Measurements from ENCODE around the gene MYO9B. TPM values are rescaled to one million over a fixed set of nuclear protein-coding genes. Genes with fewer than 3 reads are reported as not detected.

MYO9B gene
- total RNA-seq, 1 experiment from 2014 or later = 58.6 TPM

GRCh38 chr19:17158584-17158983, 83.0 kb downstream of the MYO9B start:
- Histone ChIP-seq H3K9ac (ENCODE audit: extremely low read depth, insufficient read length, low read length) (no peak overlapping the region), H4K20me1 (ENCODE audit: control insufficient read depth, insufficient read depth, insufficient read length) (no peaks in the 10 kb centered on the region), H3K14ac (ENCODE audit: insufficient read depth, low read length) (no peak overlapping the region; the same call in 1 of the 2 replicates), H2BK15ac (ENCODE audit: low read depth, low read length) (no peak overlapping the region), H2AFZ (ENCODE audit: low read length) (no peak overlapping the region), H2BK5ac (ENCODE audit: insufficient read length, low read length) (no peak overlapping the region), H2BK12ac (ENCODE audit: insufficient read length, low read depth, low read length) (no peak overlapping the region), H2AK5ac (ENCODE audit: insufficient read length, low read length) (no peak overlapping the region), H3K79me1 (ENCODE audit: insufficient read depth, low read depth, low read length, poor library complexity, severe bottlenecking) (no peaks in the 10 kb centered on the region), H3T11ph (ENCODE audit: low read length) (no peak overlapping the region), H2BK120ac (ENCODE audit: low read depth, low read length, poor library complexity, severe bottlenecking) (peak overlapping the region; percentile 38), H2BK20ac (ENCODE audit: low read depth, low read length, poor library complexity, severe bottlenecking) (no peak overlapping the region), H3K9me3 (ENCODE audit: control insufficient read depth, low read depth, low read length) (no peaks in the 10 kb centered on the region), H4K5ac (ENCODE audit: insufficient read length, low read depth, low read length) (no peak overlapping the region), H4K8ac (replicated peaks; ENCODE audit: insufficient read length, low read depth, low read length) (no peak overlapping the region), H3K27me3 (ENCODE audit: insufficient read depth, low read length) (no peaks in the 10 kb centered on the region), H3K4me2 (ENCODE audit: insufficient read depth, insufficient read length, low read length) (no peak overlapping the region), H3K4ac (ENCODE audit: low read depth, low read length) (no peak overlapping the region), H4K91ac (ENCODE audit: insufficient read length, low read depth, low read length) (no peak overlapping the region), H3K56ac (ENCODE audit: insufficient read length, low read depth, low read length) (no peak overlapping the region), H3K23ac (ENCODE audit: insufficient read length, low read depth, low read length) (no peak overlapping the region), H3K27ac (ENCODE audit: insufficient read length, low read depth, low read length) (no peak overlapping the region), H3K79me2 (ENCODE audit: insufficient read depth, low read length) (no peaks in the 10 kb centered on the region), H3K23me2 (ENCODE audit: insufficient read length, low read depth, low read length, poor library complexity, severe bottlenecking) (no peaks in the 10 kb centered on the region), H3K4me1 (ENCODE audit: insufficient read depth, low read length) (peaks cover 7% of the 10 kb centered on the region; the same call in 1 of the 2 replicates), H3K18ac (ENCODE audit: insufficient read length, low read depth, low read length) (no peak overlapping the region)
- WGBS (ENCODE audit: extremely low coverage, insufficient read length, low lambda C conversion rate) = no CpG with 5 or more reads among the region's 15 CpGs
- TF ChIP-seq CTCF (conservative IDR thresholded peaks at IDR 0.05) = no peak
- H3K4me1 Mint-ChIP-seq = peaks cover 12 to 15% of the 10 kb centered on the region in 2 experiments
- H3K27ac Mint-ChIP-seq = no peak overlapping the region
- peaks cover 34 to 58% (median 47%) of the 10 kb centered on the region in 3 experiments for H3K36me3 Mint-ChIP-seq (ENCODE audit: insufficient read depth in 1 of 3, low read depth in 3 of 3)
- H3K9me3 Mint-ChIP-seq = peaks cover 6 to 9% of the 10 kb centered on the region in 2 experiments
- no peak overlapping the region for H3K4me3 Mint-ChIP-seq
- H3K27me3 Mint-ChIP-seq (ENCODE audit: low read depth) = peaks cover 3% of the 10 kb centered on the region
- no peak for DNase-seq
